H4 (cell line): ENCODE data around the gene RNF212. TPM values are rescaled to one million over a fixed set of nuclear protein-coding genes. Genes with fewer than 3 reads are reported as not detected.

Experiments
- DNase-seq: peaks from one replicate; pipeline ENCODE4 v3.0.0-alpha.2; 2015; ENCODE audit warnings: low spot score
- total RNA-seq: library from RNA; depleted of rRNA; stranded (reverse); fragments of >200 nt; shearing (Covaris generic); gene quantifications from 2 replicates; pipeline ENCODE4 v1.2.3, GENCODE V29; 2014

Gene RNF212
- total RNA-seq, 1 experiment from 2014 or later: not detected

DNA sequence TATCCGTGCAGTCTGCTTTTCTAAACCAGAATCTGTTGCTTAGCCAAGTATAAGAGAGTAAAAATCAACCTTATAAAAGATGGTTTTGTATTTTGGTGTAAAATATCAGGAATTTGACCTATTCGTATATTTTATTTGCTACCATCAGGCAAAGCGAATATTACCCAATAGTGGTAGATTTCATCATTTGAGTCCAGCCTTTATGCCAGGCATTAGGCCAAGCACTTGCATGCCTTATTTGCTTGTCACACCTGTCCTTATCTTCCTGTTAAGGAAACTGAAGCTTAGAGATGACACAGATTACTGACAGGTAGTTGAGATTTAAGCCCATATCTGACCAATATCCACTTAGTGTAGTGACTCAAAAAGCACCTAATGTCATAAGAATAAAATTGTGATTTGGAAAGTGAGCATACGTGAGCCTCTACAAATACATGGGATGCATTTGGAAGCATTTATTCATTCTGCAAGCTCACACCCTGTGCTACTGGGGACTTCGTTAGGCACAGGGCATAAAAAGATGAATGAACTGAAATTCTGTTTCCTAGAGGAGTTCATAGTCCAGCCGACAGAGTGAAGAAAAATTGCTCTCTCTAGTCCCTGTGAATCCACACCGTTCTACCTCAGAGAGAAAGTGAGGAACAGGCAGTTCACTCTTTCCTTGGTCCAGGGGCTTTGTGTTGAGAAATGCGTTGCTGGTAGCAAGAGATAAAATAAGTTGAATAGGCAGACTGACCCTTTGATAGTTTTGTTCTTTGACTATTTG, 2.3 kb upstream of the RNF212 start:
- no peak for DNase-seq

DNA sequence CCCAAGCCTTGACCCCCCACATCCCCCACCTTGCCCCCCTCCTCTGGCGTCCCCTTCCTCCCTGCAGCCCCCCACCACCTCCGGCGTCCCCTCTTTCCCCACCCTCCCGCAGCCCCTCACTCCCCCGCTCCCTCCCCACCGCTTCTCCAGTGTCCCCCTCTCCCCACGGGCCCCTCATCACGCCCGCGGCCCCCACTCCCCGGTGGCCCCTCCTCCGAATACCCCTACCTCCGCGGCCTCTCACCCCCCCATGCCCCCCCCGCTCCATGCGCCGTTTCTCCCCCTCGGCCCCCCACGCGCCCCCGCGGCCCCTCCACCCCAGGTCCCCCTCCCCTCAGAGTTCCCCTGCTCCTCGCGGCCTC, 562 bp downstream of the RNF212 start:
- no peak for DNase-seq

- DNase-seq: no peak
These were observed 1.1 kb downstream of the RNF212 start for GRCh38 chr4:1112174-1112820.

- DNase-seq: no peak
These were observed 2.0 kb downstream of the RNF212 start for GRCh38 chr4:1111259-1111809.

DNA sequence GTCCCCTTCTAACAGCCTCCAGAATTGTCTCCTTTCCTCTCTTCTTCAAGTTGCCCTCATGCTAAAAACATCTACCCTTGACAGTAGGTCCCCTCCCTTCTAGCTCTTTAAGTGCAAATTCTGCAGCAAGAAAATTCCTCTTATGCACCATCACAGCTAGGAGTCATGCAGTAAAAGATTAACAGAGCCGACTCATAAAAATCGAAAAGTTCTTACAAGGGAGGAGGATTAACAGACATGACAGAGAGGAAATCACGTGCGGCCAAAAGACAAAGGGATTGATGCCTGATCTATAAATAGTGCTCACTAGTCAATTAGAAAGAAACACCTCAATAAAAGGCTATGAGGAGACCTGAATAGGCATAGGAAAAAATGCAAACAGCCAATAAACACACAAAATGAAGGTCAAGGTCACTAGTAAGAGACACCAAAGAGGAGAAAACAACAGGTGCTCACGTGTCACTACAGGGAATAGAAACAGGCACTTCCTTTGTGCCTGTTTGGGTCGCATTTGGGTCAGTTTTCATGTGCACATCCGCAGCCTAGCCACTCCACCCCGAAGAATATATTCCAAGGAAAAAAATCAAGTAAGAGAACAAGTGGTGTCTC, 3.4 kb downstream of the RNF212 start:
- DNase-seq: no peak

- no peak for DNase-seq
These were observed 4.0 kb downstream of the RNF212 start for GRCh38 chr4:1109333-1109732.

DNA sequence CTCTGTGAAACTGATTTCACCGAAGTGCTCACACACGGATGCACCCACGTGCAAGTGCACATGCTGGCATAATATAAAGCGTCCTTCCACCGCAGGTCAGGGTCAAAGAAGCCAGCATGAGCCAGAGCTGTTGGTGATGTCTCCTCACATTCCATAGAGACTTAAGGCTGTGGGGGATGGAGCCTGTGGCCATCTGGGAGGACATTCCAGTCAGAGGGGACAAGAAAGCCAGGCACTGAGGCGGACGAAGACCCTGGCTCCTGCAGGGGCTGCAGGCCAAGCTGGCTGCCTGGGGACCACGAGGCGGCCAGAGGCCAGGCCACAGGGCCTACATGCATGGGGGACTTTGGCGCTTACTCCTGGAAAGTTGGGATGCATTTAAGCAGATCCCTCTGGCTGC, 7.7 kb downstream of the RNF212 start:
- DNase-seq: no peak

DNA sequence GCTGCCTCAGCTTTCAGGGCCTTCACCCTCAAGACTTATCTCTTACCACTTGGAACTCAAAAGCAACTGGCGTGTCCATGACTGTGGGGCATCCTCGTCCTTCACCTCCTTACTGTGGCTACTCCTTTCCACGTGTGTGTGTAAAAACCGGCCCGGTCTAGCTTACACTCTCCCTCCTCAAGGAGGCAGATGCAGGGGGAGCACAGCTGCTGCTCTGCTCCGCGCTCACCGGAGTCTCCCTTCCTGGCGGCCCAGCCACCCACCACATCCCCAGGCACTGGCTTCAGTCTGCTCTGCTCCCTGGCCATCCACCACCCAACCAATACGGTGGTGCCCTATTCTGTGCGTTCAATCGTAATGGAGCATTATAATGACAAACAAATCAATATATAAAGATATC, 8.3 kb downstream of the RNF212 start:
- no peak for DNase-seq

DNA sequence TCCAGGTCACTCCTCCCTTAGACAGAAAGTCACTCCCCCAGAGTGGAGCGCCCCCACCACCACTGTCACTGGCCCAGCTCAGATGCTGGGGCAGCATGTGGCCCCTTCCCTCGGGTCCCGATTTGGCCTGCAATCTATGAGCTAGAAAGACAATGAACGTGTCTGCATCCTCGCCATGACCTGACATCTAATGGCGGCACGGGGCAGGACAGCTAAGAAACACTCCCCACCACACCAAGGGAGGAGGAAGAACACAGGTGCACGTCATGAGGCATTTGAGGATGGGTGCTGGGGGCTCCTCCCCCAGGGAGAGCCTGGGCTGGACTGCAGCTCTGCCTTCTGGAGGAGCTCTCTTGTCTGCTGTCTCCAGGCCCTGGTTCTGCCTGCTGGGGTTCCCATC, 8.7 kb downstream of the RNF212 start:
- no peak for DNase-seq

- no peak for DNase-seq
These were observed 13.6 kb downstream of the RNF212 start for GRCh38 chr4:1099684-1100335.

- DNase-seq: no peak
These were observed 14.1 kb downstream of the RNF212 start for GRCh38 chr4:1099270-1099669.

DNA sequence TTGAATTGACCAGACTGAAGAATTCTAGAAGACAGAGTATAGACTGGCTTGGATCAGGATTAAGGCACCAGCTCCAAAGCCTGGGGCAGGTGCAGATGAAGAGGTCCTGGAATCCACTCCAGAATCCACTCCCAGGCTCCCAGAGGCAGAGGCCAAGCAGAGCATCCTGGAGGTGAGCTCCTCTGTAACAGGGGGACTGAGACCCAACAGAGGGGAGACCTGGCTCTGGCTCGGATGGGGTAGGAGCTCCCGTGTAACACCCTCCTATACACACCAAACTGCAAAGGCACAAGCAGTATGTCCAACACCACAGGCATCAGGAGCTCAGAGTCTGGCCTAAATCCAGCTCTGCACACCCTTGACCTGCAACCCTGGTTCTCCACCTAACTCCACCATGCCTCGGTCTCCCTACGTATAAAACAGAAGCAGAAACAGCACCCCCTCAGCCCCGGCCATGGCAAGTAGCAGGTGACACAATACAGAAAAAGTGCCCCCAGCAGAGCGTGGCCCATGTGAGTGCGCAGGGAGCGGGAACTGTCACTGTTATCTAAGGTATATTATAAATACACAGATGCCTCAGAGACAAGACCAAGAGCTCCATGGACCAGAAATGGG, 14.9 kb downstream of the RNF212 start:
- no peak for DNase-seq

- no peak for DNase-seq
These were observed 15.8 kb downstream of the RNF212 start for GRCh38 chr4:1097553-1097952.

GRCh38 chr4:1096841-1097240, 16.5 kb downstream of the RNF212 start:
- DNase-seq: no peak

DNA sequence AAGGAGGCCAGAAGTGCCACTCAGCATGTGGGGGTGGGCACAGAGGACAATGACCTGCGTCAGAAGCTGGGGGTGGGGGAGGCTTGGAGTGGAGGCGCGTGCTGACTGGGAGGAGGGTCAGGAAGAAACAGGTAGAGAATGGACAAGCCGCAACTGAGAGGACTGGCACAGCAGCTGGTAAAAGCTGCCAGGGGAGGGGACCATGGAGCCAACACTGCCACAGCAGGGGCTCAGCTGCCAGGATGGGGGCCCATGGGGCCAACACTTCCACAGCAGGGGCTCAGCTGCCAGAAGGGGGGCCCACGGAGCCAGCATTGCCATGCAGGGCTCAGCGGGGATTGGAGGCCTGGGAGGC, 19.1 kb downstream of the RNF212 start:
- DNase-seq: no peak

DNA sequence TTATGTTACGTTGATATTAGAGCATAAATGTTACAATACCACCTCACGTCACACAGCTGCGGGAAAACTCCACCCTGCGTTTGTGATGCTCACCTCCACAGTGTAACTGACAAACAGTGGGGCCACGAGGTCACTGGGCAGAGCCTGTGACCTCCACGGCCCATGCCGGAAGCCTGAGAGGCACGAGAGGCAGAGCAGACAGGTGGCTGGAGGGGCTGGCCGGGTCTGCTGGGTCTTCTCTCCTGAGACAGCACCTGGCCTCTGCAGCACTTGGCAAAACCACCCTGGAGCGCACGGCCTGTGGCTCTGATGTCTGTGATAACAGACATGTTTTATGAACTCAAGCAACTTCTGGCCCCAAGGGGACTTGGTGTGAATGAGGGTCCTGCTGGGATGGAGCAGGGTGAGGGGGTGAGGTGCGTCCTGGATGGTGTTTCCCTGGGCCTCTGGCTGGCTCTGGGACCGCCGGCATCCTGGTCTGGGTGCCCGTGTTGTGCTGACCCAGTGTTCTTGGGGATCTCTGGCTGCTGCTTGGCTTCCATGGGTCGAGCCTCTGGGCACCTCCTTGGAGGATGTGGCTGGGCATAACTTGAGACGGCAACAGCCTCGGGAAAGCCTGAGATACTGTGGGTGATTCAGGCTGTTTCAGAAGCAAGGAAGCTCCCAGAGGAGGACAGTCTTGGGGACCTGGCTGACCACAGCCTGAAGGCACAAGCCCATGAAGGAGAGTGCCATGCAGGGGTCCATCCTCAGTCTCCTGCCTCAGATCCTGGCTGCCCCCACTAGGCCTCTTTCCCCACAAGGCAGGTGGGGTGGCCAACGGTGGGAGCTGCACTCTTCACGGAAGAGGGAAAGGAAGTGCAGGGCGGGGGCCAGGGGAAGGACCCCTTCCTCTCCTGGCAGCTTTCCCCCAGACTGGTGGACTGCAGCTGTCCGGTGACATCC, 19.7 kb downstream of the RNF212 start:
- DNase-seq: no peak

DNA sequence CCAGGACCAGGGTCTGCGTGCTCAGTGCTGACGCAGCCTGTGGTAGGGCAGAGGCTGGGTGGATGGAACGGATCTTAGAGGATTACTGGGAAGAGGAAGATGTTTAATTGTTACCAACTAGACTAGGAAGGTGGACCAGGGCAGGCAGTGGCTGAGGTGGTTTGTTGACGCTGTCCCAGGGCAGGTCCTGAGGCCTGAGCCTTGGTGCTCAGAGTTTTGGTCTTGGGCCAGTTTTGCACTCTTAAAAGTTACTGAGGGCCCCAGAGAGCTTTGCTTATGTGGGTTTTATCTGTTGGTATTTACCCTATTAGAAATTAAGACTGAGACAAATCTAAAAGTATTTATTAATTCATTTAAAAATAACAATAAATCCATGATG, 20.4 kb downstream of the RNF212 start:
- DNase-seq: no peak

DNA sequence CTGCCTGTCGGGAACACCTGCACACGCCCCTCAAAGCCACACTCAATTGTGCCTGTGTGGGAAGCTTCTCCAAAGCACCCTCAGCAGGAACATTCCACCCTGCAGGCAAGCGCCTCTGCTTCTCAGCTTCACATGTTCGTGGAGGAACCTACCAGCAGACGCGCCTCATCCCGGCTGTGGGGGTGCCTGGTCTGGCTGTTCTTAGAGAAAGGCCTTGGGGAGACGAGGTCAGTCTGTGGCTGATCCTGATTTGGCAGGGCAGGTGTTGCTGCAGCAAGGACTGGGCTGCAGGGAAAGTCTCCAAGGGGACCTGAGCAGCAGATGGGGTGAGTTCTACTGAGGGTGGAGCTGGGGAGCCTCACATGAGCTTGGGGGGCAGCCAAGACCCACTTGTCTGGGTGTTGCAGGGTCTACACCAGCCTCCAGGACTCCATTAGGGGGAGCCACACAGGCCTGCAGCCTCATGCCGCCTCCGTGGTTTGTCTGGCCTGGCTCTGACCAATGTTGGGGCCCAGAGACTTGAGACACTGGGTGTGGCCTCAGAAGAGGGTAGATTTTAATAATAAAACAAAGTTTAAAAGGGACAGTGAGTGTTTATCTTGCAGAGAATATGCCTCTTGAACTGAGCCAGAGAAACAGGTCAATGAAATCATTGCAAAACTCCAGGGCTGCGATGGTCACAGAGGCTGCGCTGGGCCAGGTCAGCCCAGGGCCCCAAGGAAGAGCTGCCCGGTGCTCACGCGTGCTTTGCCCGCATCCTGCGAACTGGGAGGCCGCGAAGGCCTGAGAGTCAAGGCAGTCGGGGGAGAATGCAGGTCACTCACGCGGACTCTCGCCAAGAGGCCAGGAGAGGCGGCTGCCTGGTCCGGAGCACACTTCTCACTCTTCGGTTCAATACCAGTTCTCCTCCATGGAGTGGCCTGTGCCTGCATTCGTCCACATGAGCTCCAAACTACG, 21.1 kb downstream of the RNF212 start:
- DNase-seq: no peak

GRCh38 chr4:1091561-1091995, 21.8 kb downstream of the RNF212 start:
- no peak for DNase-seq
